NCI-H2029 (cell line): ENCODE results near the gene NOP10.
"Not testable (repeated sequence)": the region's sequence is repeated elsewhere in the genome, so short reads cannot be mapped to it uniquely, and the experiment has no call there.

Experiments used
- DNase-seq: peaks from one replicate; lab custom pipeline; 2025; lab: John Stamatoyannopoulos, UW

The NOP10 gene

GRCh38 chr15:34342737-34343575, at the start of gene NOP10, which contains the start of gene NUTM1:
Gene NOP10 (minus strand): TSS chr15:34343136. CDS start chr15:34343073, 63 bp downstream.
Gene NUTM1 (plus strand): TSS chr15:34343315. CDS start chr15:34343697, 382 bp downstream.
- peak; percentile 71 for DNase-seq

GRCh38 chr15:34389594-34390086, 46.7 kb upstream of the NOP10 start:
- DNase-seq = not testable (repeated sequence)

- DNase-seq = not testable (repeated sequence)
Observed at GRCh38 chr15:34381829-34382521, 39.0 kb upstream of the NOP10 start.

GRCh38 chr15:34380491-34380890, 37.6 kb upstream of the NOP10 start:
- not testable (repeated sequence) for DNase-seq

- no peak for DNase-seq
Observed at GRCh38 chr15:34376856-34377255, 33.9 kb upstream of the NOP10 start.

GRCh38 chr15:34375541-34375940, 32.6 kb upstream of the NOP10 start:
- not testable (repeated sequence) for DNase-seq

GRCh38 chr15:34374816-34375215, 31.9 kb upstream of the NOP10 start:
- DNase-seq = no peak

GRCh38 chr15:34373951-34374350, 31.0 kb upstream of the NOP10 start:
- DNase-seq = no peak

GRCh38 chr15:34370643-34371042, 27.7 kb upstream of the NOP10 start:
- no peak for DNase-seq

- no peak for DNase-seq
Observed at GRCh38 chr15:34370129-34370528, 27.2 kb upstream of the NOP10 start.

GRCh38 chr15:34367101-34368081, 24.5 kb upstream of the NOP10 start, which contains the start of gene LPCAT4:
Gene LPCAT4 (minus strand): TSS chr15:34367196. CDS start chr15:34367100, 96 bp downstream.
- DNase-seq = peak; percentile 36

- DNase-seq = peak; percentile 23
Observed at GRCh38 chr15:34366271-34367065, 23.5 kb upstream of the NOP10 start.

GRCh38 chr15:34365836-34366235, 22.9 kb upstream of the NOP10 start:
- no peak for DNase-seq

GRCh38 chr15:34365091-34365825, 22.3 kb upstream of the NOP10 start:
- no peak for DNase-seq

GRCh38 chr15:34364041-34364440, 21.1 kb upstream of the NOP10 start:
- DNase-seq = no peak

- no peak for DNase-seq
Observed at GRCh38 chr15:34362047-34362773, 19.3 kb upstream of the NOP10 start.

GRCh38 chr15:34361278-34361677, 18.3 kb upstream of the NOP10 start:
- DNase-seq = no peak

GRCh38 chr15:34360298-34360697, 17.4 kb upstream of the NOP10 start:
- no peak for DNase-seq

GRCh38 chr15:34359416-34359815, 16.5 kb upstream of the NOP10 start:
- no peak for DNase-seq
